ENCODE data around the gene POLK. TPM values are rescaled to one million over a fixed set of nuclear protein-coding genes. Genes with fewer than 3 reads are reported as not detected.

Gene POLK
- total RNA-seq, 3 donors from 2014 or later = 25.7 to 28.0 (median 25.8) TPM

DNA sequence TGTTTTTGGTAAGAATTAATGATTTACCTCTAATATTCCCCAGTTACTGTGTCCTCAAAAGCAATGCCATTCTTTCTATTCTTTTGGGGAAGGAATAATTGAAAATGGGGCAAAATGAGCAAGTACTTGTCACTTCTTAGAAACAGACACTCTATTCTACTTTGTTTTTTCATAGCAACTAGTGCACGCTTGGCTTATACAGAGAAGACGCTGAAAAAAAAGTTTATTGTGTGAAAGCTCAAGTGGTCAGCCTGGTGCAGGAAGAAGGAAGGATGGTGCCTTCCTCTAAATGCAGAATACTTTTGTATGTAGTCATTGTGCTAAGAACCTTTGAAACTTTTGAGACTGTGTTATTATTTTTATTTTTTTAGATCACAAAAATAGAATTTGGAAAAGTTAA, 129.1 kb downstream of the POLK start:
- no peaks in the 10 kb centered on the region for H3K36me3 Mint-ChIP-seq (ENCODE audit: insufficient read depth)
- no peak overlapping the region for H3K4me3 Mint-ChIP-seq
- H3K9me3 Mint-ChIP-seq = no peaks in the 10 kb centered on the region
- DNase-seq (no peak), ATAC-seq (no peak)
- H3K4me1 Mint-ChIP-seq (ENCODE audit: low read depth) = no peaks in the 10 kb centered on the region
- no peaks in the 10 kb centered on the region for H3K27me3 Mint-ChIP-seq (ENCODE audit: low read depth)

GRCh38 chr5:75648712-75649111, 137.0 kb downstream of the POLK start:
- DNase-seq (no peak), ATAC-seq (peak in 1 of 2 donors; percentile 14)
- no peaks in the 10 kb centered on the region for H3K9me3 Mint-ChIP-seq
- peaks cover 2% of the 10 kb centered on the region for H3K4me1 Mint-ChIP-seq (ENCODE audit: low read depth)
- H3K27me3 Mint-ChIP-seq (ENCODE audit: low read depth) = no peaks in the 10 kb centered on the region
- no peak overlapping the region for H3K4me3 Mint-ChIP-seq
- no peaks in the 10 kb centered on the region for H3K36me3 Mint-ChIP-seq (ENCODE audit: insufficient read depth)

Other genes starting within 250 kb of the POLK start
- 10 to 100 TPM; 43.8 to 55.5 (median 51.1) TPM for gene HMGCR, start 174.7 kb upstream of the POLK start, total RNA-seq
- 10 to 100 TPM; 29.4 to 30.1 (median 29.9) TPM for gene CERT1, start 262 bp upstream of the POLK start, total RNA-seq
- gene ANKDD1B, start 99.6 kb downstream of the POLK start, total RNA-seq = under 1 TPM in 1 of 3 donors, not detected in 2; 0.14 TPM
- 10 to 100 TPM; 17.2 to 24.1 (median 18.6) TPM for gene POC5, start 205.5 kb downstream of the POLK start, total RNA-seq

All from activated T-cell treated with anti-CD3 and anti-CD28 coated beads, Interleukin-2, amount 50 U/mL, for 4 hours (primary cell).